Brain microvascular endothelial cell (primary cell): ENCODE results near the gene ZNF827.

Experiments
- DNase-seq: peaks from one replicate; pipeline ENCODE4 v3.0.0-alpha.2; 2020
- H3K27ac ChIP-seq: fragments of 250-450 bp; sonication (Bioruptor Pico); 2 replicates; pipeline ENCODE4 v1.5.1; 2020; ENCODE audit warnings: mild to moderate bottlenecking, moderate library complexity
- H3K27me3 ChIP-seq: fragments of 250-450 bp; sonication (Bioruptor Pico); replicated peaks from 2 replicates; pipeline ENCODE4 v1.5.1; 2020; ENCODE audit warnings: mild to moderate bottlenecking
- H3K36me3 ChIP-seq: fragments of 250-450 bp; sonication (Bioruptor Pico); replicated peaks from 2 replicates; pipeline ENCODE4 v1.5.1; 2020; ENCODE audit warnings: mild to moderate bottlenecking
- H3K4me3 ChIP-seq: 2 replicates; pipeline ENCODE4 v1.5.1; 2011; ENCODE audit warnings: low read depth, mild to moderate bottlenecking, control low read depth, low read length, moderate library complexity
- CTCF ChIP-seq: IDR thresholded peaks from 2 replicates; pipeline ENCODE4 v1.5.1; 2011; ENCODE audit warnings: low read depth, mild to moderate bottlenecking, moderate library complexity, low read length, control low read depth, inconsistent platforms; ENCODE audit errors: missing control alignments
- in situ Hi-C: cut with HindIII; loops from 2 replicates; pipeline ENCODE4 v1.10.0; 2017; ENCODE audit warnings: low sequenced_read_pairs, low pct_ligation_motif_present

The ZNF827 gene

GRCh38 chr4:145732001-145732815, 206.4 kb downstream of the ZNF827 start:
- DNase-seq, result no peak
- TF ChIP-seq CTCF, result no peak
- peak overlapping the region; percentile 96 for H3K27ac ChIP-seq
- in situ Hi-C loops, result no loop called here
- H3K27me3 ChIP-seq, result no peaks in the 10 kb centered on the region
- no peaks in the 10 kb centered on the region for H3K36me3 ChIP-seq
- H3K4me3 ChIP-seq, result peak overlapping the region; percentile 47

GRCh38 chr4:145731028-145731427, 207.6 kb downstream of the ZNF827 start:
- Histone ChIP-seq H3K4me3 (no peak overlapping the region), H3K36me3 (no peaks in the 10 kb centered on the region), H3K27ac (no peak overlapping the region), H3K27me3 (no peaks in the 10 kb centered on the region)
- no peak for TF ChIP-seq CTCF
- in situ Hi-C loops, result no loop called here
- DNase-seq, result no peak

- in situ Hi-C loops, result no loop called here
- Histone ChIP-seq H3K4me3 (no peak overlapping the region), H3K27ac (no peak overlapping the region), H3K36me3 (no peaks in the 10 kb centered on the region), H3K27me3 (no peaks in the 10 kb centered on the region)
- no peak for TF ChIP-seq CTCF
- DNase-seq, result no peak
Observed at GRCh38 chr4:145730026-145730425, 208.6 kb downstream of the ZNF827 start.

- H3K27ac ChIP-seq, result no peak overlapping the region
- H3K27me3 ChIP-seq, result no peaks in the 10 kb centered on the region
- no peak for DNase-seq
- no peak overlapping the region for H3K4me3 ChIP-seq
- TF ChIP-seq CTCF, result no peak
- in situ Hi-C loops, result no loop called here
- H3K36me3 ChIP-seq, result no peaks in the 10 kb centered on the region
Observed at GRCh38 chr4:145723336-145723735, 215.3 kb downstream of the ZNF827 start.

- Histone ChIP-seq H3K27me3 (no peaks in the 10 kb centered on the region), H3K36me3 (no peaks in the 10 kb centered on the region), H3K4me3 (no peak overlapping the region), H3K27ac (no peak overlapping the region)
- in situ Hi-C loops, result no loop called here
- TF ChIP-seq CTCF, result no peak
- no peak for DNase-seq
Observed at GRCh38 chr4:145722561-145722960, 216.1 kb downstream of the ZNF827 start.

- in situ Hi-C loops, result no loop called here
- DNase-seq, result no peak
- no peak overlapping the region for H3K4me3 ChIP-seq
- H3K36me3 ChIP-seq, result no peaks in the 10 kb centered on the region
- H3K27ac ChIP-seq, result no peak overlapping the region
- no peaks in the 10 kb centered on the region for H3K27me3 ChIP-seq
- TF ChIP-seq CTCF, result no peak
Observed at GRCh38 chr4:145720656-145721055, 218.0 kb downstream of the ZNF827 start.
